GM21447 (cell line): Measurements from ENCODE around the gene RNF126.
"Not testable (repeated sequence)": the region's sequence is repeated elsewhere in the genome, so short reads cannot be mapped to it uniquely, and the experiment has no call there.

Source experiments
- ATAC-seq: cut with Tn5 transposase; IDR thresholded peaks from one replicate; pipeline ENCODE4 v1.9.1; 2021; ENCODE audit not compliant: unreplicated experiment

Gene RNF126

DNA sequence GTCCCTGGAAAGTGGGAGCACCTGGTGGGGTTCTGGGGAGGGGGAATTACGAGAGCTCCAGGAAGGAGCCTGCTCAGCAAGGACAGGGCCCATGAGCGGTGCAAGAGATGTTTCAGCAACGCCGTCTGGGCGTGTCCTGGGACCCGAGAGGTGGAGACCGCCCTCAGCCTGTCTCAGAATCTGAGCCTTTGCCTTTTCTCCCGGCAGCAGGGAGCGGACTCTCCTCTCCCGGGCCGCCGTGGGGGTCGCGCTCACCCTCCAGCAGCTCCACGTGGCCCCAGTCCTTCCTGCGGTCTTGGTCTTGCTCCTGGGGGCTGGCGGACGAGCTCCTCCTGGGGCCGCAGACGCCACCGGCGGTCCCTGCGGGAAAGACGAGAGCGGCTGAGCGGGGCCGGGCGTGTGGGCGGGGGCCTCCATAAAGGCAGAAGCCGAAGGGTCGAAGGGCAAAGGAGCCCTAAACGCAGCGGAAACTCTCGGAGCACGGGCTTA is 30.4 kb downstream of the RNF126 start:
- ATAC-seq, result peak; percentile 20

DNA sequence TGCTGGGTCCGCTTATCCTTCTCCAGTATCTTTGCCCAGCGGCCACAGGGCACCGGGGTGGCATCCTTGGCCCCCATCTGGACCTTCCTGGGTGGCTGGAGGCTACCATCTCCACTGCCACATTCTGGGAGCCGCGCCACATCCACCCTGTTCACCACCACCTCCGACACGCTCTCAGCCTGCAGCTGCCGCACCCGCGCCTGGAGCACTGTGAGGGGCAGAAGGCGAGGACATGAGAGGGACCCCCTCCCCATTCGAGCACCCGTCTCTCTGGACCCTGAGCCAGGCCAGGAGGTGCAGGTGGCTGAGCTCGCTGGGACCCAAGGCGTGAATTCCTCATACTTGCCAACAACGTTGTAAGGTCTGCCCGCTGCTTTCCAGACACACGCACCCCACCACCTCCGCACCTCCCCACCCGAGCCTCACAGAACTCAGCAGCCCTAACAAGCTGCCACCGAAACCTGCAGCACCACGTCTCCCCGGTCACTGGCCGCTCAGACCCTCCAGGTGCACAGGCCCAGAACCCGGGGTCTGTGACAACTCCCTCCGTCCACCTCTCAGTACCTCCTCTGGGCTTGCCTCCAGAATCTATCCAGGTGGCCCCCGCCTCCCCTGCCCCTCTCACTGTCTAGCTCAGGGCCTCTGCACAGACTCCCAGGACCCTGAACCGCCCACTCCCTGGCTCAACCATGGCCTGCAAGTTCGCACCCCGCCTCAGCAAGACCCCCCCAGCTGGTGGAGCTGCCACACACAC is 32.9 kb downstream of the RNF126 start:
- ATAC-seq, result no peak

DNA sequence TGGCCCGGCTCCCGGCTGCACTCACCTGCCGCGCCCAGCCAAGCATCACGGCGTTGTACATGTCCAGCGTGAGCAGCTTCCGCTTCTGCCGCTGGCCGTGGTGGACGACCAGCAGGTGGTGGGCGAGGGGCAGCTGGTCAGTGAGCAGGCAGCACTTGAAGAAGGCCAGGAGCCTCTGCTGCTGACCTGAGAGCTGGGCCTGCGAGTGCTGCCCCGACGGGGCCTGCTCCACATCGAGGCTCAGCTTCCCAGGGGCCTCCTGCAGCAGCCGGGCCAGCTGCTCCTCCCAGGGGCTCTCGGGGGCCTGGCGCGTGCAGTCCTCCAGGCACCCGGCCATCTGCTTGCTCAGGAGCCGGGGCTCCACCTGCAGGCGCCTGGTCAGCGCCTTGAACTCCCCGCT is 33.5 kb downstream of the RNF126 start:
- ATAC-seq, result not testable (repeated sequence)

DNA sequence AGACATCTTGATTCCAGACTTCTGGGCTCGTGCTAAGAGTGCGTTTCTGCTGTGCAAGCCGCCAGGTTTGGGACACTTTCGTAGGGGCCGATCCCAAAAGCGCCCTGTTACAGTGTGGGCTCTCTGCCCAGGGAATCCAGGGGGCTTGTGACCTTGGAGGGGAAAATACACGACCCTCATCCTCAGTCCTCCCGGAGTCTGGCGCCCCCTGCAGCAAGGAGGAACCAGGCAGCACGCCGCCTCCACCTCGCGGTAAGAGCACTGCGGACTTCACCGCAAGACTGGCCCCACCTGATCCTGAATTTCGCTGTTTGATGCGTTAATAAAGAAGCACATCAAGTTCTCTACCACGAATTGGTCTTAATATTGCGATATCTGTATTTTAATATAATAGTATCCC is 34.8 kb downstream of the RNF126 start:
- ATAC-seq, result no peak

DNA sequence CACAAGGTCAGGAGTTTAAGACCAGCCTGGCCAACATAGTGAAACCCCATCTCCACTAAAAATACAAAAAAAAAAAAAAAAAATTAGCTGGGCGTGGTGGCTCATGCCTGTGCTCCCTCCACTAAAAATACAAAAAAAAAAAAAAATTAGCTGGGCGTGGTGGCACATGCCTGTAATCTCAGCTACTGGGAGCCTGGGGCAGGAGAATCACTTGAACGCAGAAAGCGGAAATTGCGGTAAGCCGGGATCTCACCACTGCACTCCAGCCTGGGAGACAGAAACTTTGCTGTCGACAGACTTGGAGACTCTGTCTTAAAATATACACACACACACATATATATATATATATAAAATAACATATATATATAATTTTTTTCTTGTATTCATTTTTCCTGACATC is 36.4 kb downstream of the RNF126 start:
- not testable (repeated sequence) for ATAC-seq

DNA sequence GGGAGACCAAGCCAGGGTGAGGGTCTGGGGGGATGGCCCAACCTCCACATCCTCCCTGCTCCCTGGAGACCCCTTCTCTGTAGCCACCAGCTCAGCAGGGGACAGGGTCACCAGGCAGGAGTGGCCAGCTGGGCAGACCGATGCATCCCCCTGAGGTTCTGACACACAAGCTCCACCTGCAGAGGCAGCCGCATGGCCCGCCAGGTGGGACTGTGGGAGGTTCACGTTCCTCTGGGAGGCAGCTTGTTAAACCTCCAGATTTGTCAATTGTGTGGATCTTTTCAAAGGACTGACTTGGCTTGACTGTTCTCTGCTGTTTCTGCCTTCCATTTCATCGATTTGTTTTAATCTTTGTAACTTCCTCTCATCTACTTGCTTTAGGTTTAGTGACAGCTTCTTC is 37.8 kb downstream of the RNF126 start:
- ATAC-seq, result no peak

DNA sequence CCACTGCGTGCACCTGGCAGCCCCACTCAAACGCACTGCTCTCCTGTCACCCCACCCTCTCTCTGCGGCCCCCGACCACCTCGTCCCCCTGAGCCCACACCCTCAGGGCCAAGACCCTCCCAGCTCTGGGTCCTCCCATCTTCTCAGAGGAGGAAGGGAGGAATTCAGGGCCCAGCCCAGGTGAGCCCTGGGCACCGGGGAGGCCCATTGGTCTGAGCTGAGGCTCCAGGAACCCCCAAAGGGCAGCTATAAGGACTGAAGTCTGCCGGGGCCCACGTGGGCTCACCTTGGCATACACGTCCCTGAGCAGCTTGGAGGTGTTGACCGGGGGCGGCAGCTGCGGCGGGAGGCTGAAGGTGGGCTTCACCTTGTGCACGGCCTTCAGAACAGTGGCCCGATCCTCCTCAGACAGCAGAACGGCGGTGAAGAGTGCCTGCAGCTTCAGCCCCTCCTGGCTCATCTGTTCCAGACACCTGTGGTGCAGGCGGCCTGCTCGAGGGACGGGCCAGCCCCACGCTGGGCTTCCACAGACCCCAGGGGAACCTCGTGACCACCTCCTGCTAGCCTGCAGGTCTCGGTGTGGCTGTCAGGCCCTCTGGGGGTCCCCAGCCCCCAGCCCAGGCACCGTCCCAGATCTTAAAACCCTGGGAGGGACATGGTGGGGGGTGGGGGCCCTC is 38.4 kb downstream of the RNF126 start:
- no peak for ATAC-seq

DNA sequence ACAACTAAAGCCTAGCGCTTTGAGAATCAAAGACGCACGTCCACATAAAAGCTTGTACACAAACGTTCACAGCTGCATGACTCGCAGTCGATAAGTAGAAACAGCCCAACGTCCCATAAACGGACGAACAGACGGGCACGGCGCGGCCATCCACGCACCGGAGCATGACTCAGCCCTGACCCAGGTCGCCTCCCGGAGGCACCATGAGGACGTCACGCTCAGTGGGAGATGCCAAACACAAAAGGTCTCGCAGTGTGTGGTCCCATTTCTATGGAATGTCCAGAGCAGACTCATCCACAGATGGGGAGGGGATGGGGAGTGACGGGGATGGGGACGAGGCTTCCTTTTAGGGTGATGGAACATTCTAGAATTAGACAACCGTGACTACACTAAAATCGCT is 39.0 kb downstream of the RNF126 start:
- no peak for ATAC-seq

DNA sequence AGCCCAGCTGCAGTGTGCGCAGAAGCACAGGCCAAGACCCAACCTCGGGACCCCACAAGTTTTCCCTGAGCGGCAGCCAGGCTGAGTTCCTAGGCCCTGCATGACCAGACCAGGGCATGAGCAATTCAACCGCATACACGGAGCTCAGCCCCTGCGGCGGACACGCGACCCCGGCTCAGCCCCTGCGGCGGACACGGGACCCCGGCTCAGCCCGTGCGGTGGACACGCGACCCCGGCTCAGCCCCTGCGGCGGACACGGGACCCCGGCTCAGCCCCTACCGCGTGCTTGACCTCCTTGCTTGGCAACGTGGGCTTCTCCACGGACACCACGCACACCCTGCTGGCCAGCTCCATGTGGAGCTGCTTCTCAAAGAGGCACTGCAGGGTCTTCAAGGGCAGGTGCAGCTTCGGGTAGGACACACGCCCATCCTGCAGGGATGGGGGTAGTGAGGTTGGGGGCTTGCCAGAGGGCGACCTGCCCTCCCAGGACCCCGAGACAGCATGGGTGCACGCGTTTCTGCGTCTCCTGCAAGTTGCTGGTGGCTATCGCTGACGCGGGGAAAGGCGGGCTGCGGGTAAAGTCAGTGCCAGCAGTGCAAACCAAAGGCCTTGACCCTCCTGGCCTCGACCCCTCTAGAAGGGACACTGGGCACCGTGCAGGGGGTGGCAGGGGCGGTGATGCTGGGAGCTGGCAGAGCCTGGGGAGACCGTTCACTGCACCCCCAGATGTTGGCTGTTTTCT is 39.7 kb downstream of the RNF126 start:
- ATAC-seq, result no peak

DNA sequence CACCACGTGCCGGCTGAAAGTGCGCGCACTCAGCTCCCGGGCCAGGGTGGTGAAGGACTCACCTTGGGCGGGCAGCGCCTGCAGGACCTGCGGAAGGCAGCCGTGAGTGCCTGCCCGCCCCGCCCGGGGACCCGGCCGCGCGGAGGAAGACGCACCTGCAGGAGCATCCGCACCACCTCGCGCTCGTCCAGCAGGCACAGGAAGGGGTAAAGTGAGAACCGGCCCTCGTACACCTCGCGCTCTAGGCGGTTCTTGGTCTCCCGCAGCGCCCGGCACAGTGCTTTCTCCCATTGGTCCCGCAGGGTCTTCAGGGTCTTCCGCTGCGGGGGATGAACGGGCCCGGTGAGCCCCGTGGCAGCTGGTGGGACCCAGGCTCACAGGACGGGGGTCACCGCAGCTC is 40.3 kb downstream of the RNF126 start:
- ATAC-seq, result no peak

DNA sequence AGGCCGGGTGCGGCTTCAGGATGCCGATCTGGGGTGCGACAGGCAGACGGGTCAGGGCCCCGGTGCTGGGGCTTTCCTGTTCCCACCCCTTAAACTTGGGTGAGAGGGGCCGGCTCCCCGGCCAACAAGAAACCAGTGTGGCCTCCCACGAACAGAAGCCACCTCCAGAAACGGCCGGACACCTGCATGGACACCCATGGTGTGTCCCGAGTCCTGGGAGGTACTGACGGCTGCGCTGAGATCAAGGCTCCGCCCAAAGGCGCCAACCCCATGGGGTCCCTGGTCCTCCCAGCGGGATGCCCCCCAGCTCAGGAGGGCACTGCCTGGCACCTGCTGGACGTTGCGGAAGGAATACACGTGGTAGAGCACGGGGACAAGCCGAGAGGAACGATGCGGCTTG is 41.2 kb downstream of the RNF126 start:
- ATAC-seq, result no peak

DNA sequence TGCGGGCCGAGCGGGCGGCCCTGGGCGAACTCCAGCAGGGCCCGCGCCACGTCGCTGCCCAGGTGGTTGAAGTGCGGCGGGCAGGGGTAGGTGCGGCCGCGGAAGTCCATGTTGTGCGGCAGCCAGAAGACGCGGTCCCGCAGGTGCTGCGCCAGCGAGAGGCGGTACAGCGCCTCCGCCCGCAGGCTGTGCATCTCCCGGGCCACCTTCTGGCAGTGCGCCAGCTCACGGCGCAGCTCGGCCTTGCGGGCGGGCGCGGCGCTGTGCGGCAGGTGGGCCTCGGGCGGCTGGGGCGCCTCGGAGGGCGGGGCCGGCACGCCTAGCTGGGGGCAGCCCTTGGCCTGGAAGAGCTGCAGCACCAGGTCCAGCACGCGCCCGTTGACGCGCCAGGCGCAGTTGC is 41.8 kb downstream of the RNF126 start:
- ATAC-seq, result not testable (repeated sequence)

DNA sequence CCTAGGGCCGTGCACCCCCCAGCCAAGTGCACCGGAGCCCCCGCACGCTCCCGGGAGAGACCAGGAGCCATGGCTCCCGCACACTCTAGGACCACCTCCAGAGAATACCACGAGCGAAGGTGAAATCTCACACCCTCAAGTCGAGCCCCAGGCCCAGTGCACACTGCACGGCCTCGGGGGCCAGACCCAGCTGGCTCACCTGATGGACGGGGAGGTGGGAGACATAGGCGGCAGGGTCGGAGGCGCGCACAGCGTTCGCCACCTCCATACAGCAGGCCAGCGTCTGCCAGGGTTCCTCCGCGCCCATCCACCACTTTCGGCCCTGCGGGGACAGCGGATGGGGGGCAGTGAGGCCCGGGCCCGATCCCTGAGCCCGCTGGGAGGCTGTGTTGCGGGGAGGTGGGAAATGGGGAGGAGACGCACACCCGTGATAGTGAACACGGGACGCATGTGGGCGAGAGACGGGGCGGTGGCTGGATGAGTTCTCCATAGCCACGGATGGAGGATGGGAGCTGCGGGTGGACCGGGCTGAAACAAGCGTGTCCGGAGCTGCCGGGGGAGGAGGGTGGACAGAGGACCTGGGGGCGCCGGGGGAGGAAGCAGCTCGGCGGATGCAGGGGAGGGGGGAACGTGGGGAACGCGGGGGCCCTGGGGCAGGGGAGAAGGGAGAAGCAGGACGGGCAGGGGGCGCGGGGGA is 42.7 kb downstream of the RNF126 start:
- ATAC-seq, result no peak

DNA sequence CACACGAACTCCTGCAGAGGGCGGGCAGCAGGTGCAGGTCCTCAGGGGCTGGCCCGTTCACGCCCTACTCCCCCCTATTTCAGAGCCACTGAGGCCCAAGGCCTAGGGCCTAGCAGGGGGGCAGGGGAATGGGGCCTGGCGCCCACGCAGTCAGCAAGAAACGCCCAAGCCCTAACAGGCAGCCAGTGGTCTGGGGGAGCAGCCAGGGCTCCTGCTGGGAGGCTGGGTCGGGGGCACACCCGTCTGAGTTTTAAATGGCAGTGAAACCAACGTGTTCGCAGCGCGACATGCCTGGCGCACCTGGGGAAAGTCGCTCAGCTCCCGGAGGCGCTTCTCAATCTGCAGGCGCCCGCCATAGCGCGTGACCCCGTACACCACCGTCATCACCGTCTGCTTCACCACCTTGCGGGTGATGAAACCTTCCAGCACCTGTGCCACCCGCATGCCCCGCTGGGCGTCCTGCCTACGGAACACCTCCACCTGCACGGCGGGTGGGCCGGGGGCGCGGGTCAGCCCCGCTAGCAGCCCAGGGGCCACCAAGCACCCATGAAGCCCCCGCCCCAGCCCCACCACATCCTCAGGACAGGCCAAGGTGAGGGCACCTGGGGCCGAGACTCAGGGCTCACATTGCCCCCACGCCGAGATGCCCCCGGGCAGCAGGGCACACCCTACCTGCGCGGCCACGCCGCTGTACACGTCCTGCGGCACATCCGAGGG is 43.6 kb downstream of the RNF126 start:
- ATAC-seq, result no peak

DNA sequence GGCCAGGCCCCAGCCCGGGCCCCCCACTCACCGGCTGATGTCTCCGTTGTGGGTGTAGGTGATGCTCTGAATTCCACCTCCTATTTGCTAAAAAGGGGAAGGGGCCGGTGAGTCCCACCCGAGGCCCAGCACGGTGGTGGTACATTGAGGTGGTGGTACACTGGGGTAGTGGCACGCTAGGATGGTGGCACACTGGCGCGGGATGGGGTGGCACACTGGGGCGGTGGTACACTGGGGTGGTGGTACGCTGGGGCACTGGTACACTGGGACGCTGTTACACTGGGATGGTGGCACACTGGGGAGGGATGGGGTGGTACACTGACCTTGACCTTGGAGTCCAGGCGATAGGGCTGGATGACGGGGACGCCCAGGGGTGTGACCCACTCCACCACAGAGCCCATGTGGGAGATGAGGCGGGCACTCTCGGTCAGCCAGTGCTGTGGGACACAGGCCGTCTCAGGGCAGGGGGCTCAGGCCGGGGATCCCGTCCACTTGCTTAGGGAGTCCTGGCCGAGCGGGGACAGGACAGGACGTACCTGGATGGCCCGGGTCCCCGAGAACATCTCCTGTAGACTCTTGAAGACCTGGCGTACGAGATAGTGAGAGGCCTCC is 44.2 kb downstream of the RNF126 start:
- no peak for ATAC-seq

DNA sequence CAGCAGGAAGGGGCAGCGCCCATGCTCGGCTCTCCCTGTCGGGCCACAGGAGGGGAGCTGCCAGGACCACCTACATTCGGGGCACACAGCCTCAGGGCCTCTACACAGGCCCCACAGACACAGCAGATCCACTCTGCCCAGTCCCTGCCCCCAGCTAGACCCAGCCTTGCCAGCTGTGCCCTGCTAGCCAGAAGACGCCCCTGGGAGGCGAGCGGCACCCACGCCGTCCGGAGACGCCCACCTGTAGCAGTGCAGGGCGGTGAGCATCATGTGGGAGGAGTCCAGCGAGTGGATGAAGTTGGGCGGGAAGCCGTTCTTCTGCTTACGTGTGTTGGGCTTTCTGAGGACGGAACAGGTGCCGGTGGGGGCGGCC is 44.8 kb downstream of the RNF126 start:
- ATAC-seq, result no peak

DNA sequence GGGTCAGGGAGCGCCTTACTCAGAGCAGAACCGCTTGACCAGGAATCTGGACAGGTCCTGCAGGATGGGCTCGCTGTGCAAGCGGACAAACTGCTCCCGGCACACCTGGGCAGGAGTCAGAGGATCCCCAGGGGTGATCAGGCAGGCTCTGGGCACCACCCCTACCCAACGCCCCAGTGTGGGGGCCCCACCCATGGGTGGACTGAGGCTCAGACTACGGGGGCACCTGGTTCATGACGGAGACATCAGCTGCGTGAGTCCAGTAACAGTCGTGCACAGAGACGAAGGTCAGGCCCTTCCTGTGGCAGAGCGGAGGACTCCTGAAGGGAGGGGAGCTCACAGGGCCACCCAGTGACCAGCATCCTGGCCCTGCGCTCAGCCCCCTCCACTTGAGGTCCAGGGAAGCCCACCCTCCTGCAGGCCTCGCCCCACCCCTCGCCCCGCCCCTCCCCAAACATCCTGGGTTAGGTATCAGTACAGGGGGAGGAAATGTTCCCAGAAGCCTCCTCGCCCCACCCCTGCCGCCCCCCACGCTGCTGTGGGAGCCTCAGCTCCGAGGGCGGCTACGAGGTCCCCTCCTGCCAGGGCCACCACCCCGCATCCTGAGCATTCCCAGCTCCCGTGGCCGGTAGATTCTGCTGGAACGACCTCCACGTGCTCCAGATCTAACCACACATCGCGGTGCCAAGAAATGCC is 45.3 kb downstream of the RNF126 start:
- no peak for ATAC-seq

DNA sequence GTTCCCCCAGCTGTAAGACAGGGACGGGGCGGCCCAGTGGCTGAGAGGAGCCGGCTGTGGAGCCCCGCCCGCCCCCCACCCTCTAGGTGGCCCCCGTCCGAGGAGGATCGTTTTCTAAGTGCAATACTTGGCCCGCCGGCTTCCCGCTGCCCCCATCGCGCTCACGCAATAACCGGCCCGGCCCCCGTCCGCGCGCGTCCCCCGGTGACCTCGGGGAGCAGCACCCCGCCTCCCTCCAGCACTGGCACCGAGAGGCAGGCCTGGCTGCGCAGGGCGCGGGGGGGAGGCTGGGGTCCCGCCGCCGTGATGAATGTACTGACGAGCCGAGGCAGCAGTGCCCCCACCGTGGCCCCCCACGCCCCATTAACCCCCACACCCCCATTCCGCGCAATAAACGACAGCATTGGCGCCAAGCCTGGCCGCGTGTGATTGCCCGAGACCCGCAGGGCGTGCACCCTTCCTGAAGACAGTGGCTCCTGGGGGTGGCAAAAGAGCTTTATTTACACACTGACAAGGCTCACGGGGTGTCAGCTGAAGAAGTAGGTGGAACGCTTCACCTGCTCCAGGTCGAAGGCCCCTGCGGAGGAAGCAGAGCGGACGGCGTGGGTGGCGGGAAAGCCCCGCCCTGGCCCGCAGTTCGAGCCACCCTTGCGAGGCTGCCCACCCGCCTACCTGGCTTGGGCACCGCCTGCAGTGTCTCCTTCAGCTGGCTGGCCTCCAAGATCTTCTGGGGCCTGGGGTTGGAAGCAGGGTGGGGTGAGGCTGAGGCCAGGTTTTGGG is 46.1 kb downstream of the RNF126 start:
- ATAC-seq, result no peak
